ENCODE measurements around the gene FCGR3B. TPM values are rescaled to one million over a fixed set of nuclear protein-coding genes. Genes with fewer than 3 reads are reported as not detected.
"Not testable (repeated sequence)": the region's sequence is repeated elsewhere in the genome, so short reads cannot be mapped to it uniquely, and the experiment has no call there.

The FCGR3B gene
- total RNA-seq, 1 experiment from 2014 or later = not detected

DNA sequence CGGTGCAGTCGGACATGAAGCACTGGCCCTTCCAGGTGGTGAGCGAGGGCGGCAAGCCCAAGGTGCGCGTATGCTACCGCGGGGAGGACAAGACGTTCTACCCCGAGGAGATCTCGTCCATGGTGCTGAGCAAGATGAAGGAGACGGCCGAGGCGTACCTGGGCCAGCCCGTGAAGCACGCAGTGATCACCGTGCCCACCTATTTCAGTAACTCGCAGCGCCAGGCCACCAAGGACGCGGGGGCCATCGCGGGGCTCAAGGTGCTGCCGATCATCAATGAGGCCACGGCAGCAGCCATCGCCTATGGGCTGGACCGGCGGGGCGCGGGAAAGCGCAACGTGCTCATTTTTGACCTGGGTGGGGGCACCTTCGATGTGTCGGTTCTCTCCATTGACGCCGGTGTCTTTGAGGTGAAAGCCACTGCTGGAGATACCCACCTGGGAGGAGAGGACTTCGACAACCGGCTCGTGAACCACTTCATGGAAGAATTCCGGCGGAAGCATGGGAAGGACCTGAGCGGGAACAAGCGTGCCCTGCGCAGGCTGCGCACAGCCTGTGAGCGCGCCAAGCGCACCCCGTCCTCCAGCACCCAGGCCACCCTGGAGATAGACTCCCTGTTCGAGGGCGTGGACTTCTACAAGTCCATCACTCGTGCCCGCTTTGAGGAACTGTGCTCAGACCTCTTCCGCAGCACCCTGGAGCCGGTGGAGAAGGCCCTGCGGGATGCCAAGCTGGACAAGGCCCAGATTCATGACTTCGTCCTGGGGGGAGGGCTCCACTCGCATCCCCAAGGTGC lies 24.2 kb downstream of the FCGR3B start:
- ATAC-seq = not testable (repeated sequence)

GRCh38 chr1:161605762-161606540 lies 25.0 kb downstream of the FCGR3B start:
- not testable (repeated sequence) for H3K27me3 ChIP-seq (ENCODE audit: insufficient read depth, low read length)

More for the DNA sequence above, 24.2 kb downstream of the FCGR3B start:
- H2AFZ ChIP-seq (ENCODE audit: low read depth, low read length, poor library complexity, severe bottlenecking); H3K4me1 ChIP-seq (ENCODE audit: control insufficient read depth in 1 of 2, insufficient read depth in 2 of 2, low read length in 2 of 2); H3K4me2 ChIP-seq (ENCODE audit: low read length); intact Hi-C loops (cut with micrococcal nuclease); H3K9me2 ChIP-seq (ENCODE audit: insufficient read depth); H3K4me3 ChIP-seq (replicated peaks in 1 of 2; ENCODE audit: low read depth in 1 of 2, low read length in 2 of 2); POLR2A ChIA-PET; DNase-seq (ENCODE audit: low read depth, low spot score); CTCF ChIA-PET; H4K20me1 ChIP-seq (ENCODE audit: insufficient read depth); RAD21 ChIA-PET (ENCODE audit: low non-redundant PET in 1 of 2, low total read pairs in 2 of 2, uncharacterized antibody in 2 of 2, unreplicated experiment in 2 of 2); H3K79me2 ChIP-seq (ENCODE audit: insufficient read depth, low read length); H3K36me3 ChIP-seq (ENCODE audit: control insufficient read depth in 1 of 2, insufficient read depth in 2 of 2, low read length in 2 of 2); H3K9ac ChIP-seq (ENCODE audit: low read length); H3K9me3 ChIP-seq (ENCODE audit: control insufficient read depth in 1 of 2, insufficient read depth in 1 of 2, low read depth in 1 of 2, low read length in 2 of 2); BruUV-seq (replicated peaks); H3K27me3 ChIP-seq (ENCODE audit: insufficient read depth, low read length); H3K27ac ChIP-seq (ENCODE audit: low read depth, low read length): not testable (repeated sequence)

GRCh38 chr1:161605024-161605423 lies 26.0 kb downstream of the FCGR3B start:
- CTCF ChIA-PET; RAD21 ChIA-PET (ENCODE audit: low non-redundant PET in 1 of 2, low total read pairs in 2 of 2, uncharacterized antibody in 2 of 2, unreplicated experiment in 2 of 2); H3K79me2 ChIP-seq (ENCODE audit: insufficient read depth, low read length); H3K4me3 ChIP-seq (replicated peaks in 1 of 2; ENCODE audit: low read depth in 1 of 2, low read length in 2 of 2); ATAC-seq; H3K9me2 ChIP-seq (ENCODE audit: insufficient read depth); H3K27ac ChIP-seq (ENCODE audit: low read depth, low read length); H3K36me3 ChIP-seq (ENCODE audit: control insufficient read depth in 1 of 2, insufficient read depth in 2 of 2, low read length in 2 of 2); H3K4me2 ChIP-seq (ENCODE audit: low read length); POLR2A ChIA-PET; H3K9me3 ChIP-seq (ENCODE audit: control insufficient read depth in 1 of 2, insufficient read depth in 1 of 2, low read depth in 1 of 2, low read length in 2 of 2); BruUV-seq (replicated peaks); H3K4me1 ChIP-seq (ENCODE audit: control insufficient read depth in 1 of 2, insufficient read depth in 2 of 2, low read length in 2 of 2); intact Hi-C loops (cut with micrococcal nuclease); H4K20me1 ChIP-seq (ENCODE audit: insufficient read depth); H3K9ac ChIP-seq (ENCODE audit: low read length); H2AFZ ChIP-seq (ENCODE audit: low read depth, low read length, poor library complexity, severe bottlenecking); H3K27me3 ChIP-seq (ENCODE audit: insufficient read depth, low read length); DNase-seq (ENCODE audit: low read depth, low spot score): not testable (repeated sequence)

More at GRCh38 chr1:161605762-161606540, 25.0 kb downstream of the FCGR3B start:
- H3K9ac ChIP-seq (ENCODE audit: low read length); H3K4me1 ChIP-seq (ENCODE audit: control insufficient read depth in 1 of 2, insufficient read depth in 2 of 2, low read length in 2 of 2); H3K9me3 ChIP-seq (ENCODE audit: control insufficient read depth in 1 of 2, insufficient read depth in 1 of 2, low read depth in 1 of 2, low read length in 2 of 2); BruUV-seq (replicated peaks); H3K79me2 ChIP-seq (ENCODE audit: insufficient read depth, low read length); H3K9me2 ChIP-seq (ENCODE audit: insufficient read depth); H3K4me2 ChIP-seq (ENCODE audit: low read length); H4K20me1 ChIP-seq (ENCODE audit: insufficient read depth); DNase-seq (ENCODE audit: low read depth, low spot score); H3K27ac ChIP-seq (ENCODE audit: low read depth, low read length); H2AFZ ChIP-seq (ENCODE audit: low read depth, low read length, poor library complexity, severe bottlenecking); ATAC-seq; H3K4me3 ChIP-seq (replicated peaks in 1 of 2; ENCODE audit: low read depth in 1 of 2, low read length in 2 of 2); CTCF ChIA-PET; H3K36me3 ChIP-seq (ENCODE audit: control insufficient read depth in 1 of 2, insufficient read depth in 2 of 2, low read length in 2 of 2); intact Hi-C loops (cut with micrococcal nuclease); RAD21 ChIA-PET (ENCODE audit: low non-redundant PET in 1 of 2, low total read pairs in 2 of 2, uncharacterized antibody in 2 of 2, unreplicated experiment in 2 of 2); POLR2A ChIA-PET: not testable (repeated sequence)

DNA sequence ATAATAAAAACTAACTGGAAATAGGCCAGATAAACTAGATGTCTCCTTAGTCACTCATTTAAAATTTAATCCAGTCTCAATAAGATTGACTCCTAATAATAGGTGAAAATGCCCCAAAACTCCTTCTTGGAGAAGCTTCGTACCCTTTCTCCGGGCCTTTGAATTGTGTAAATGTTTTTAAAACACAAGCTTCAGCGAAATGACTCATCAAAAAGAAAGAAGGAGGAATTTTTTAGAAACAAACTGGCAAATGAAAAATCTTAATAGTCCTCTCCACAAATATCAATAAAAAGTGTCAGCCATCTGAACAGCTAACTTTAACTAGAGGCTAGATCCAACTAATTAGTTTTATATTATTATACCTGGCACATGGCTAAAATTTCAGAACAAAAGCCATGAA lies 33.9 kb downstream of the FCGR3B start:
- H3K79me2 ChIP-seq (ENCODE audit: insufficient read depth, low read length); POLR2A ChIA-PET; H3K36me3 ChIP-seq (ENCODE audit: control insufficient read depth in 1 of 2, insufficient read depth in 2 of 2, low read length in 2 of 2); DNase-seq (ENCODE audit: low read depth, low spot score); H3K4me1 ChIP-seq (ENCODE audit: control insufficient read depth in 1 of 2, insufficient read depth in 2 of 2, low read length in 2 of 2); H3K9me2 ChIP-seq (ENCODE audit: insufficient read depth); RAD21 ChIA-PET (ENCODE audit: low non-redundant PET in 1 of 2, low total read pairs in 2 of 2, uncharacterized antibody in 2 of 2, unreplicated experiment in 2 of 2); H3K27ac ChIP-seq (ENCODE audit: low read depth, low read length); H3K4me2 ChIP-seq (ENCODE audit: low read length); H2AFZ ChIP-seq (ENCODE audit: low read depth, low read length, poor library complexity, severe bottlenecking); intact Hi-C loops (cut with micrococcal nuclease); BruUV-seq (replicated peaks); H3K9me3 ChIP-seq (ENCODE audit: control insufficient read depth in 1 of 2, insufficient read depth in 1 of 2, low read depth in 1 of 2, low read length in 2 of 2); CTCF ChIA-PET; H3K9ac ChIP-seq (ENCODE audit: low read length); ATAC-seq; H3K4me3 ChIP-seq (replicated peaks in 1 of 2; ENCODE audit: low read depth in 1 of 2, low read length in 2 of 2); H4K20me1 ChIP-seq (ENCODE audit: insufficient read depth); H3K27me3 ChIP-seq (ENCODE audit: insufficient read depth, low read length): not testable (repeated sequence)
